T-helper 2 cell treated with Interferon-gamma antibody and Interleukin-4, amounts not matched to agents 5 μg/mL and 100 μg/mL, for 36 hours (primary cell): ENCODE data around the gene SPRR2F.
"Not testable (repeated sequence)": the region's sequence is repeated elsewhere in the genome, so short reads cannot be mapped to it uniquely, and the experiment has no call there.

Source experiments
- DNase-seq: peaks from one replicate; pipeline ENCODE4 v3.0.0; 2021; ENCODE audit warnings: low spot score
- H3K27ac Mint-ChIP-seq: one replicate; pipeline ENCODE4 v1.8.0; 2021; ENCODE audit warnings: mild to moderate bottlenecking, mixed read lengths
- H3K27me3 Mint-ChIP-seq: one replicate; pipeline ENCODE4 v1.8.0; 2021; ENCODE audit warnings: low read depth, mixed read lengths
- H3K36me3 Mint-ChIP-seq: one replicate; pipeline ENCODE4 v1.8.0; 2021; ENCODE audit warnings: low read depth, mixed read lengths
- H3K4me1 Mint-ChIP-seq: one replicate; pipeline ENCODE4 v1.8.0; 2021; ENCODE audit warnings: low read depth, mixed read lengths
- H3K4me3 Mint-ChIP-seq: one replicate; pipeline ENCODE4 v1.8.0; 2022; ENCODE audit warnings: mild to moderate bottlenecking, moderate library complexity, mixed read lengths
- H3K9me3 Mint-ChIP-seq: one replicate; pipeline ENCODE4 v1.8.0; 2021; ENCODE audit warnings: mixed read lengths

Gene SPRR2F

DNA sequence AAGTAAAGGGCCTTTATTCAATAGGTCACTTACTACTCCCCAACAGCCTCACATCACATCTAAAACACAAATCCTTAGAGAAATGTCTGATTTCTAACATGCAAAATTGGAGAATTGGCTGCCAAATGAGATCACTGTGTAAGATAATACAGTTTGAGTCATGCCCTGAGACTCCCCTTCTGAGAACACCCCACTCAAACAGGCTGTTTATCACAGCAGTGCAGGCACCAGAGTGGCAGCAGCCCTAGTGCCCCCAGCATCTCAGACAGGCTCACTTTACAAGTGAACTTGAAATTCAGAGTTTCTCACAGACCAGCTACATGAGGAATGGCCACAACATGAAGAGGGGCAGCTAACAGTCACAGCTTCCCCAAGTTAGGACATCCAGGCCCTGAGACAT, 1.9 kb upstream of the SPRR2F start:
- H3K9me3 Mint-ChIP-seq, H3K4me1 Mint-ChIP-seq, H3K36me3 Mint-ChIP-seq, DNase-seq, H3K27me3 Mint-ChIP-seq, H3K4me3 Mint-ChIP-seq, H3K27ac Mint-ChIP-seq: not testable (repeated sequence)

DNA sequence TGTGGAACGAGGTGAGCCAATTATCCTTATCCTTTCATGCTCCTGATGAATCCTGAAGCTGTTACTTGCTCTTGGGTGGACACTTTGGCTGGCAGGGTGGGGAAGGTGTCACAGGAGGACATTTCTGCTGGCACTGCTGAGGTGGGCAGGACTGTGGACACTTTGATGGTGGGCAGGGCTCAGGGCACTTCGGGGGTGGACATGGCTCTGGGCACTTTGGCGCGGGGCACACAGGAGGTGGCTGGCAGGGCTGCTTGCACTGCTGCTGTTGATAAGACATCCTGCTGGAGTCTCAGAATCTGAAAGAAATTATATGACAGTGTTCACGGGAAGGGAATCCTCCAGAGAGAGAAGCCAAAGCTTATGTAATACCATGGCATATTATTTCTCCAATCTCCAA, 862 bp downstream of the SPRR2F start:
- H3K9me3 Mint-ChIP-seq, H3K27ac Mint-ChIP-seq, H3K27me3 Mint-ChIP-seq, H3K36me3 Mint-ChIP-seq, H3K4me1 Mint-ChIP-seq, H3K4me3 Mint-ChIP-seq, DNase-seq: not testable (repeated sequence)

DNA sequence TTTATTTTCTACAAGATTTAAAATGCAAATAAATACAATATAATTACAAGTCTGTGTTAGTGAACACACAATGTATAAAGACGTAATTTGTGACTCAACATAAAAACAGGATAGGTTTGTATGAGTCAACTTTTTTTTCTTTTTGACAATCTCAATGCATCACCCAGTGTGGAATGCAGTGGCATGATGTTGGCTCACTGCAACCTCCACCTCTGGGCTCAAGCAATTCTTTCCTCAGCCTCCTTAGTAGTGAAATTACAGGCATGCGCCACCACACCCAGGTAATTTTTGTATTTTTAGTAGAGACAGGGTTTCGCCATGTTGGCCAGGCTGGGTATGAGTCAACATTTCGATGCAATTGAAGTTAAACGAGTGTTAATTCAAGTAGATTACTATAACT, 13.1 kb downstream of the SPRR2F start:
- H3K4me3 Mint-ChIP-seq, result no peak overlapping the region
- H3K27me3 Mint-ChIP-seq, result peaks cover 6% of the 10 kb centered on the region
- H3K27ac Mint-ChIP-seq, result no peak overlapping the region
- H3K4me1 Mint-ChIP-seq, result no peaks in the 10 kb centered on the region
- H3K9me3 Mint-ChIP-seq, result no peaks in the 10 kb centered on the region
- no peaks in the 10 kb centered on the region for H3K36me3 Mint-ChIP-seq
- DNase-seq, result no peak

DNA sequence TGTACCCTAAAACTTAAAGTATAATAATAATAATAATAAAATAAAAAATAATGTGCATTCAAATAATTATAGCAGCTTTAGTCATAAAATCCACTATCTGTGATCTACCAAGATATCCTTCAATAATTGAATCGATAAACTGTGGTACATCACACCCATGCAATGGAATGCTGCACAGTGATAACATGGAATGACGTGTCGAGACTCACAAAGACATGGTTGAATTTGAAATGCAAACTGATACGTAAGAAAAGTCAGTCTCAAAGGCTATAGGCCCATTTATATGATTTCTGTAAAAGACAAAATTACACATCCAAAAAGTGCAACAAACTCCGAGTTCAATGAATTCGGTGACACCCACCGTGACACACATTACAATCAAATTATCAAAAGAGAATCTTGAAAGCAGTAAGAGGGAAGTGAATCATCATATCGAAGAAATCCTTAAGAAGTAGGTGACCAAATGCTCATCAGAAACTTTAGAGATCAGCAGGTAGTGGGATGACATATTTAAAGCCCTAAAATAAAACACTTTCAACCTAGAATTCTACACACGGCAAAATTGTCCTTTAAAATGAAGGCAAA, 13.8 kb downstream of the SPRR2F start:
- Mint-ChIP-seq H3K4me1 (no peaks in the 10 kb centered on the region), H3K9me3 (no peaks in the 10 kb centered on the region), H3K36me3 (no peaks in the 10 kb centered on the region), H3K27me3 (peaks cover 6% of the 10 kb centered on the region), H3K27ac (no peak overlapping the region), H3K4me3 (no peak overlapping the region)
- DNase-seq, result no peak

DNA sequence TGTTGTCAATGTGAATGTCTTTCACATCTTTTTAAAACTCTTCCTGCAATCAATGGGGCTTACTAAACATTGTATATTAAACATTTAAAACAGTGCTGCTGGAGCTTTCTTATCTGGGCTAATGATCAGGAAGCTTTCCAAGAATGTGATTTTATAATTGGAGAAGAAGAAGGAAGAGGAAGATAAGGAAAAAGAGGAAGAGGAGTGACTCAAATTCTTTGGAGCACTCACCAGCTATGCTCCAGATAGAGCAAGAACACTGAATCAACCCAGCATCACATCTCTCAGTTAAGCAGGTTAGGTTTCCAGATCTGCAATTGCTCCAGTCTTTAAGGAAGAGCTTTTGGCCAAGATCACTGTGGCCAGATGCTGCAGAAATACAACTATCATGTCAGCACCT, 17.6 kb downstream of the SPRR2F start:
- H3K27me3 Mint-ChIP-seq, result peaks cover 6% of the 10 kb centered on the region
- no peak for DNase-seq
- no peaks in the 10 kb centered on the region for H3K36me3 Mint-ChIP-seq
- no peaks in the 10 kb centered on the region for H3K9me3 Mint-ChIP-seq
- no peaks in the 10 kb centered on the region for H3K4me1 Mint-ChIP-seq
- H3K4me3 Mint-ChIP-seq, result no peak overlapping the region
- H3K27ac Mint-ChIP-seq, result no peak overlapping the region

DNA sequence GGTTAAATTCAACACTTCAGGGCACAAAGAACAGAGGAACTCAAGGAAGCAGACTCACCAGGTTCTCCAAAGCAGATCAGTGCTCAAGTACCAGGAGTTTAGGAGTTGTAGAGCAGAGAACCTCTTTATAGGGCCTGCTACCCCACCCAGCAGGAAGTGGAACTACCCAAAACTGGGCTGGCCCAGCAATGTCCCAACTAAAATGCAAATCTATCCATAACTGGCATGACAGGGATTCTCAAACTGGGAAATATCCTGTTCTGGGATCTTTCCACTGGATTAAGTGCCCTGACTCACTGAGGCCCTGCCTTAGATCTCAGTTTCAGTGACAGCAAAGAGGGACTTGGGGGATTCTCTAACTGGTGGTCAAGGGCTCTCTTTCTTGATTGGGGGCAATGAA, 18.9 kb downstream of the SPRR2F start, which contains the start of gene SPRR2E:
TSS of gene SPRR2E (minus strand) at position 101 of the 400 bp plus-strand sequence. CDS start 775 bp downstream, outside the sequence.
- H3K9me3 Mint-ChIP-seq, result no peaks in the 10 kb centered on the region
- H3K4me3 Mint-ChIP-seq, result no peak within 1 kb of the TSS
- no peaks in the 10 kb centered on the region for H3K36me3 Mint-ChIP-seq
- H3K27ac Mint-ChIP-seq, result no peak within 1 kb of the TSS
- no peaks in the 10 kb centered on the region for H3K4me1 Mint-ChIP-seq
- no peak for DNase-seq
- H3K27me3 Mint-ChIP-seq, result peaks cover 3% of the 10 kb centered on the region

DNA sequence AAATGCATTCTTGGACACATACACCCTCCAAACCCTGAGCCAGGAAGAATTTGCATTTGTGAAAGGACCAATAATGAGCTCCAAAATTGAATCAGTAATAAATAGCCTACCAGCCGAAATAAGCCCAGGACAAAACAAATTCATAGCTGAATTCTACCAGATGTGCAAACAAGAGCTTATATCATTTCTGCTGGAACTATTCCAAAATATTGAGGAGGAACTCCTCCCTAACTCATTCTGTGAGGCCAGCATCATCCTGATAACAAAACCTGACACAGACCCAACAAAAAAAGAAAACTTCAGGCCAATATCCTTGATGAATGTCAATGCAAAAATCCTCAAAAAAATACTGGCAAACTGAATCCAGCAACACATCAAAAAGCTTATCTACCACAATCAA, 25.7 kb downstream of the SPRR2F start:
- H3K27me3 Mint-ChIP-seq, result peaks cover 2% of the 10 kb centered on the region
- DNase-seq, result no peak
- no peaks in the 10 kb centered on the region for H3K36me3 Mint-ChIP-seq

DNA sequence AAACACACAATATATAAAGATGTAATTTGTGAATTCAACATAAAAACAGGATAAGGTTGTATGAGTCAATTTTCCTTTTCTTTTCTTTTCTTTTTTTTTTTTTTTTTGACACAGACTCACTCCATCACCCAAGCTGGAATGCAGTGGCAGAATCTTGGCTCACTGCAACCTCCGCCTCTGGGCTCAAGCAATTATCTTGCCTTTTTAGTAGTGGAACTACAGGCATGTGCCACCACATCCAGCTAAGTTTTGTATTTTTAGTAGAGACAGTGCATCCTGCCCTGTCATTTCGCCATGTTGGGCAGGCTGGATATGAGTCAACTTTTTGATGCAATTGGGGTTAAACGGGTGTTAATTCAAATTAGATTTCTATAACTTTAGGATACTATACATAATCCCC, 31.6 kb downstream of the SPRR2F start:
- no peak for DNase-seq
- no peaks in the 10 kb centered on the region for H3K36me3 Mint-ChIP-seq
- no peak overlapping the region for H3K27ac Mint-ChIP-seq
- H3K9me3 Mint-ChIP-seq, result no peaks in the 10 kb centered on the region
- no peaks in the 10 kb centered on the region for H3K4me1 Mint-ChIP-seq
- H3K27me3 Mint-ChIP-seq, result no peaks in the 10 kb centered on the region
- no peak overlapping the region for H3K4me3 Mint-ChIP-seq

More for the DNA sequence above, 25.7 kb downstream of the SPRR2F start:
- H3K9me3 Mint-ChIP-seq, result no peaks in the 10 kb centered on the region
- no peak overlapping the region for H3K27ac Mint-ChIP-seq
- H3K4me1 Mint-ChIP-seq, result no peaks in the 10 kb centered on the region
- H3K4me3 Mint-ChIP-seq, result no peak overlapping the region

DNA sequence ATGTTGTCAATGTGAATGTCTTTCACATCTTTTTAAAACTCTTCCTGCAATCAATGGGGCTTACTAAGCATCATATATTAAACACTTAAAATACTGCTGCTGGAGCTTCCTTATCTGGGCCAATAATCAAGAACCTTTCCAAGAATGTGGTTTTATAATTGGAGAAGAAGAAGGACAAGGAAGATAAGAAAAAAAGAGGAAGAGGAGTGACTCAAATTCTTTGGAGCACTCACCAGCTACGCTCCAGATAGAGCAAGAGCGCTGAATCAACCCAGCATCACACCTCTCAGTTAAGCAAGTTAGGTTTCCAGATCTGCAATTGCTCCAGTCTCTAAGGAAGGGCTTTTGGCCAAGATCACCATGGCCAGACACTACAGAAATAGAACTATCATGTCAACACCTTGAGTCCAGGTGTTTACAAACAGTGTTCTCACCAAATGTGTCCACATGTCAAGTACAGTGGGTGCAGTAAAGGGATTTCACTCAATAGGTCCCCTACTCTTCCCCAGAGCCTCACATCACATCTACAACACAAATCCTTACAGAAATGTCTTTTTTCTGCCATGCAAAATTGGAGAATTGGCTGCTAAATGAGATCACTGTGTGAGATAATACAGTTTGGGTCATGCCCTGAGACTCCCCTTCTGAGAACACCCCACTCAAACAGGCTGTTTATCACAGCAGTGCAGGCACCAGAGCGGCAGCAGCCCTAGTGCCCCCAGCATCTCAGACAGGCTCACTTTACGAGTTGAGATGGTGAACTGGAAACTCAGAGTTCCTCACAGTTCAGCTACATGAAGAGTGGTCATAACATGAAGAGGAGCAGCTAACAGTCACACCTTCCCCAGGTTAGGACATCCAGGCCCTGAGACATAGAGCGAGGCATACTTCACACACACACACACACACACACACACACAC, 40.2 kb downstream of the SPRR2F start:
- Mint-ChIP-seq H3K4me3 (no peak overlapping the region), H3K36me3 (no peaks in the 10 kb centered on the region), H3K9me3 (no peaks in the 10 kb centered on the region), H3K4me1 (no peaks in the 10 kb centered on the region), H3K27ac (no peak overlapping the region), H3K27me3 (peaks cover 4% of the 10 kb centered on the region)
- no peak for DNase-seq

DNA sequence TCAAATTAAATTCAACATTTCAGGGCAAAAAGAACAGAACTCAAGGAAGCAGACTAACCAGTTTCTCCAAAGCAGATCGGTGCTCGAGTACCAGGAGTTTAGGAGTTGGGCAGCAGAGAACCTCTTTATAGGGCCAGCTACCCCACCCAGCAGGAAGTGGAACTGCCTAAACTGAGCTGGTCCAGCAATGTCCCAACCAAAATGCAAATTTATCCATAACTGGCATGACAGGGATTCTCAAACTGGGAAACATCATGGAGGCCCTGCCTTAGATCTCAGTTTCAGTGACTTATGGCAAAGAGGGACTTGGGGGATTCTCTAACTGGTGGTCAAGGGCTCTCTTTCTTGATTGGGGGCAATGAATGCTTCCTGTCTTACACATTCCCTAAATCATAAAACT, 41.8 kb downstream of the SPRR2F start, which contains the start of gene SPRR2B:
TSS of gene SPRR2B (minus strand) at position 101 of the 400 bp plus-strand sequence. CDS start 772 bp downstream, outside the sequence.
- H3K27ac Mint-ChIP-seq, result no peak within 1 kb of the TSS
- no peaks in the 10 kb centered on the region for H3K9me3 Mint-ChIP-seq
- H3K4me3 Mint-ChIP-seq, result no peak within 1 kb of the TSS
- no peaks in the 10 kb centered on the region for H3K4me1 Mint-ChIP-seq
- no peak for DNase-seq
- peaks cover 4% of the 10 kb centered on the region for H3K27me3 Mint-ChIP-seq
- no peaks in the 10 kb centered on the region for H3K36me3 Mint-ChIP-seq

DNA sequence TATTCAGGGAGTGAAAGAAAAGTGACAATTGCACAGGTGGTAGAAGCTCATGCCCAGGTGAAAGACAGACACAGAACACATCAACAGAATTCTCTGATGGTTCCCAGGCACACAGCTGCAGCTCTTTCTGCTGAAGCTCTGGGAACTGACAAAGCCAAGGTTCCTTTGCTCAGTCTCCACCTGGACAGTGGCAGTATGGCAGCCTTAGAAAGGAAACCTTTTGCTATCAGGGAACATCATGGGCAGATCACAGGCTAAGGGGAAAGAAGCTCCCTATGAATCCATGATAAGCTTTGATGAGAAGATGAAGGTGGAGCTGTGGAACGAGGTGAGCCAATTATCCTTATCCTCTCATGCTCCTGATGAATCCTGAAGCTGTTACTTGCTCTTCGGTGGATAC, 43.1 kb downstream of the SPRR2F start:
- Mint-ChIP-seq H3K27ac (no peak overlapping the region), H3K4me1 (no peaks in the 10 kb centered on the region), H3K4me3 (no peak overlapping the region), H3K27me3 (peaks cover 8% of the 10 kb centered on the region), H3K36me3 (no peaks in the 10 kb centered on the region), H3K9me3 (no peaks in the 10 kb centered on the region)
- no peak for DNase-seq
